HCT116 (cell line): Measurements from ENCODE around the gene HTR3B. TPM values are rescaled to one million over a fixed set of nuclear protein-coding genes. Genes with fewer than 3 reads are reported as not detected.

Experiments
- ATAC-seq: fragments of 200-7000 bp; cut with Tn5 transposase; 2 replicates; pipeline ENCODE4 v1.9.1; 2020; ENCODE audit warnings: mild to moderate bottlenecking, moderate library complexity
- BruUV-seq: library from RNA; stranded (reverse); fragments of 400-500 nt; replicated peaks from 2 replicates; lab custom pipeline; 2021; lab: Mats Ljungman, UMichigan
- CTCF ChIA-PET: fragments of 300-600 bp; sonication (Branson Sonifier 250); formaldehyde crosslinking; loops from one replicate; lab custom pipeline; 2021; ENCODE audit warnings: antibody characterized with exemption; lab: Charles Lee
- POLR2A ChIA-PET: fragments of 300-600, 350-600 bp; sonication (Branson Sonifier 250); formaldehyde crosslinking; loops from one replicate; lab custom pipeline; 2021; ENCODE audit warnings: antibody characterized with exemption; lab: Charles Lee
- RAD21 ChIA-PET, 2 experiments: fragments of 300-600 bp; sonication (Branson Sonifier 250); formaldehyde crosslinking; loops; one replicate each; lab custom pipeline; 2023; ENCODE audit warnings: low total read pairs in 2 of 2; ENCODE audit not compliant: uncharacterized antibody in 2 of 2, unreplicated experiment in 2 of 2, low non-redundant PET in 1 of 2; lab: Charles Lee
- DNase-seq: peaks from one replicate; pipeline ENCODE4 v3.0.0-alpha.2; 2010; ENCODE audit warnings: low read depth, low spot score
- H2AFZ ChIP-seq: fragments of 200-600 bp; shearing (Covaris generic), sonication (generic); 2 replicates; pipeline ENCODE4 v1.6.1; 2017; ENCODE audit warnings: low read depth, mixed run types, mixed read lengths, antibody characterized with exemption, low read length; ENCODE audit not compliant: poor library complexity, severe bottlenecking
- H3K27ac ChIP-seq: 2 replicates; pipeline ENCODE4 v1.5.1; 2012; ENCODE audit warnings: low read depth, low read length
- H3K27me3 ChIP-seq: fragments of 200-600 bp; sonication (generic); 2 replicates; pipeline ENCODE4 v1.6.1; 2016; ENCODE audit warnings: mixed run types, low read length, mixed read lengths; ENCODE audit not compliant: insufficient read depth
- H3K36me3 ChIP-seq, 2 experiments: fragments of 200-500 bp in 1 of 2; fragments of 200-600 bp in 1 of 2; sonication (Bioruptor generic) in 1 of 2; sonication (generic) in 1 of 2; 2 replicates each; pipeline versions ENCODE4 v1.5.1 to v1.6.1; 2014 to 2016; ENCODE audit warnings: low read length in 2 of 2, inconsistent platforms in 1 of 2, mixed read lengths in 1 of 2, mixed run types in 1 of 2; ENCODE audit not compliant: insufficient read depth in 2 of 2, control insufficient read depth in 1 of 2
- H3K4me1 ChIP-seq, 2 experiments: fragments of 200-600 bp in 1 of 2; sonication (generic) in 1 of 2; 2 replicates each; pipeline versions ENCODE4 v1.5.1 to v1.6.1; 2012 to 2017; ENCODE audit warnings: low read length in 2 of 2, inconsistent platforms in 1 of 2, mild to moderate bottlenecking in 1 of 2, mixed read lengths in 1 of 2, mixed run types in 1 of 2, moderate library complexity in 1 of 2; ENCODE audit not compliant: insufficient read depth in 2 of 2, control insufficient read depth in 1 of 2
- H3K4me2 ChIP-seq: fragments of 200-600 bp; sonication (generic); 2 replicates; pipeline ENCODE4 v1.6.1; 2017; ENCODE audit warnings: mixed run types, low read length, mixed read lengths
- H3K4me3 ChIP-seq, 2 experiments: fragments of 200-600 bp in 1 of 2; sonication (generic) in 1 of 2; replicated peaks in 1 of 2; 2 replicates each; pipeline ENCODE4 v1.5.1; 2011 to 2016; ENCODE audit warnings: low read length in 2 of 2, control low read depth in 1 of 2, low read depth in 1 of 2, mild to moderate bottlenecking in 1 of 2, mixed read lengths in 1 of 2, mixed run types in 1 of 2
- H3K79me2 ChIP-seq: fragments of 200-600 bp; sonication (generic); 2 replicates; pipeline ENCODE4 v1.6.1; 2017; ENCODE audit warnings: mild to moderate bottlenecking, mixed run types, low read length, moderate library complexity, mixed read lengths; ENCODE audit not compliant: insufficient read depth
- H3K9ac ChIP-seq: fragments of 200-600 bp; sonication (generic); 2 replicates; pipeline ENCODE4 v1.6.1; 2016; ENCODE audit warnings: low read length, mixed read lengths
- H3K9me2 ChIP-seq: fragments of 200-600 bp; sonication (generic), shearing (Covaris generic); 2 replicates; pipeline ENCODE4 v1.6.1; 2017; ENCODE audit warnings: mixed run types, mild to moderate bottlenecking, moderate library complexity; ENCODE audit not compliant: insufficient read depth
- H3K9me3 ChIP-seq, 2 experiments: fragments of 200-500 bp in 1 of 2; fragments of 200-600 bp in 1 of 2; sonication (Bioruptor generic) in 1 of 2; sonication (generic) in 1 of 2; 2 replicates each; pipeline ENCODE4 v1.6.1; 2014 to 2017; ENCODE audit warnings: low read length in 2 of 2, mixed read lengths in 2 of 2, inconsistent platforms in 1 of 2, low read depth in 1 of 2, mild to moderate bottlenecking in 1 of 2, mixed run types in 1 of 2, moderate library complexity in 1 of 2; ENCODE audit not compliant: control insufficient read depth in 1 of 2, insufficient read depth in 1 of 2
- H4K20me1 ChIP-seq: fragments of 200-600 bp; sonication (generic), shearing (Covaris generic); 2 replicates; pipeline ENCODE4 v1.6.1; 2017; ENCODE audit warnings: mixed run types, mild to moderate bottlenecking, moderate library complexity; ENCODE audit not compliant: insufficient read depth
- CEBPB ChIP-seq: IDR thresholded peaks from 2 replicates; pipeline ENCODE4 v1.6.1; 2012; ENCODE audit warnings: low read depth
- EZH2 ChIP-seq: fragments of 200-600 bp; sonication (generic); IDR thresholded peaks from 2 replicates; pipeline ENCODE4 v1.6.1; 2017; ENCODE audit warnings: antibody characterized with exemption, mixed run types
- EZH2phosphoT487 ChIP-seq: fragments of 200-600 bp; IDR thresholded peaks from 2 replicates; pipeline ENCODE4 v1.6.1; 2018; ENCODE audit warnings: antibody characterized with exemption, borderline replicate concordance
- FOSL1 ChIP-seq: IDR thresholded peaks from 2 replicates; pipeline ENCODE4 v1.6.1; 2012; ENCODE audit warnings: low read depth
- JUND ChIP-seq: IDR thresholded peaks from 2 replicates; pipeline ENCODE4 v1.6.1; 2012
- POLR2A ChIP-seq: IDR thresholded peaks from 2 replicates; pipeline ENCODE4 v1.7.0; 2011; ENCODE audit warnings: borderline replicate concordance; ENCODE audit not compliant: insufficient read depth, insufficient read length; ENCODE audit errors: extremely low read depth
- POLR2AphosphoS5 ChIP-seq: IDR thresholded peaks from 2 replicates; pipeline ENCODE4 v1.6.1; 2011; ENCODE audit warnings: mild to moderate bottlenecking, low read depth, low read length, moderate library complexity
- RAD21 ChIP-seq: IDR thresholded peaks from 2 replicates; pipeline ENCODE4 v1.6.1; 2012; ENCODE audit warnings: low read depth, mild to moderate bottlenecking
- SP1 ChIP-seq: IDR thresholded peaks from 2 replicates; pipeline ENCODE4 v1.6.1; 2012; ENCODE audit warnings: low read depth
- SRF ChIP-seq: IDR thresholded peaks from 2 replicates; pipeline ENCODE4 v1.6.1; 2012; ENCODE audit warnings: low read depth
- ZFX ChIP-seq: fragments of 450-650 bp; IDR thresholded peaks from 2 replicates; pipeline ENCODE4 v1.6.1; 2017
- ZNF274 ChIP-seq: fragments of 200-500 bp; sonication (Bioruptor generic); IDR thresholded peaks from 2 replicates; pipeline ENCODE4 v1.6.1; 2014; ENCODE audit warnings: mild to moderate bottlenecking, low read depth, low read length, inconsistent platforms
- intact Hi-C: fragments of 100-400 bp; cut with micrococcal nuclease; formaldehyde crosslinking; loops from 2 replicates; pipeline ENCODE4 v1.10.0; 2022
- total RNA-seq: library from RNA; stranded (reverse); gene quantifications from one replicate; pipeline ENCODE4 v1.2.1, GENCODE V29; 2021; ENCODE audit not compliant: unreplicated experiment
- TF ChIP-seq, protein P1 (sequence below): IDR thresholded peaks from 2 replicates; pipeline ENCODE4 v1.6.1; 2012
- TF ChIP-seq, protein P2 (sequence below), 3 experiments: fragments of 200-600 bp in 1 of 3; sonication (generic) in 1 of 3; IDR thresholded peaks in 2 of 3; conservative IDR thresholded peaks in 1 of 3; 2 replicates each; pipeline ENCODE4 v1.5.1; 2012 to 2017; ENCODE audit warnings: low read depth in 2 of 3, low read length in 2 of 3, antibody characterized with exemption in 1 of 3, borderline replicate concordance in 1 of 3, control low read depth in 1 of 3, mild to moderate bottlenecking in 1 of 3, mixed read lengths in 1 of 3, mixed run types in 1 of 3, moderate library complexity in 1 of 3; ENCODE audit not compliant: insufficient read depth in 1 of 3

The HTR3B gene
- total RNA-seq, 1 experiment from 2014 or later = not detected

DNA sequence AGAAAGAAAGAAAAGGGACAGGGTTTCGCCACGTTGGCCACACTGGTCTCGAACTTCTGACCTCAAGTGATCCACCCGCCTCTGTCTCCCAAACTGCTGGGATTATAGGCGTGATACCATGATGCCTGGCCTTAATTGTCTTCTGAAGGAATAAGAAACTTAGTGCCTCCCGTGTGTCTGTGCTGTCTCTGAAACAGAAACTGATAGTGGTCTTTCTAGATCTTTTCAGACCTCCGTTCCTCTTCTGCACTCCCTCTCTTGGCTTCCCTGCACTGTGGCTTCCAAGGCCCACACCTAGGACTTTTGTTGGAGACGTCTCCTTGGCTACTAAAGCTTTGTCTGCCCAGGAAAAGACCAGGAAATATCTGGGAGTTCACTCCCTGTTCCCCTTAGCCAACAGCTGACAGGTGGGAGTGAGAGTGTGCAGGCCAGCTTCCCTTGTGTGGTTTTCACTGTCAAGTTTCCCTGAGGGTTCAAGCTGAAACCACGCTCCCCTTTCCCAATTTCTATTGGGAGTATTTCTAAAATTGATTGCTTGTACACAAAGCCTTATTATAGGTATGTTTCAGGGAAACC lies 10.1 kb upstream of the HTR3B start:
- TF ChIP-seq ZNF274 (no peak), SP1 (no peak), SRF (no peak), EZH2phosphoT487 (no peak), RAD21 (no peak), FOSL1 (no peak), CEBPB (no peak)
- TF ChIP-seq, protein P1, sequence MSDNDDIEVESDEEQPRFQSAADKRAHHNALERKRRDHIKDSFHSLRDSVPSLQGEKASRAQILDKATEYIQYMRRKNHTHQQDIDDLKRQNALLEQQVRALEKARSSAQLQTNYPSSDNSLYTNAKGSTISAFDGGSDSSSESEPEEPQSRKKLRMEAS = no peak
- H3K9ac ChIP-seq = no peak overlapping the region
- H3K4me3 ChIP-seq = no peak overlapping the region
- H2AFZ ChIP-seq = no peak overlapping the region
- no peaks in the 10 kb centered on the region for H3K79me2 ChIP-seq
- H3K4me1 ChIP-seq = no peaks in the 10 kb centered on the region
- no peak for DNase-seq
- no TSS peak for BruUV-seq
- no peak overlapping the region for H3K4me2 ChIP-seq
- H3K9me2 ChIP-seq = no peaks in the 10 kb centered on the region
- ATAC-seq = no peak
- no peak overlapping the region for H3K27ac ChIP-seq
- POLR2A ChIA-PET = no interaction called here
- H3K36me3 ChIP-seq = no peaks in the 10 kb centered on the region
- 0 out of 2 replicates have a peak, but pooled peaks cover 5% of the 10 kb centered on the region for H3K27me3 ChIP-seq
- intact Hi-C loops = no loop called here
- RAD21 ChIA-PET = no interaction called here
- H3K9me3 ChIP-seq = no peaks in the 10 kb centered on the region
- CTCF ChIA-PET = interaction anchor here (2.7 to 4.4 kb wide), 2 partner anchors 12 to 367 kb away, joined by 38 to 72 read pairs; partner anchors contain the start of gene HTR3B
- H4K20me1 ChIP-seq = no peaks in the 10 kb centered on the region

DNA sequence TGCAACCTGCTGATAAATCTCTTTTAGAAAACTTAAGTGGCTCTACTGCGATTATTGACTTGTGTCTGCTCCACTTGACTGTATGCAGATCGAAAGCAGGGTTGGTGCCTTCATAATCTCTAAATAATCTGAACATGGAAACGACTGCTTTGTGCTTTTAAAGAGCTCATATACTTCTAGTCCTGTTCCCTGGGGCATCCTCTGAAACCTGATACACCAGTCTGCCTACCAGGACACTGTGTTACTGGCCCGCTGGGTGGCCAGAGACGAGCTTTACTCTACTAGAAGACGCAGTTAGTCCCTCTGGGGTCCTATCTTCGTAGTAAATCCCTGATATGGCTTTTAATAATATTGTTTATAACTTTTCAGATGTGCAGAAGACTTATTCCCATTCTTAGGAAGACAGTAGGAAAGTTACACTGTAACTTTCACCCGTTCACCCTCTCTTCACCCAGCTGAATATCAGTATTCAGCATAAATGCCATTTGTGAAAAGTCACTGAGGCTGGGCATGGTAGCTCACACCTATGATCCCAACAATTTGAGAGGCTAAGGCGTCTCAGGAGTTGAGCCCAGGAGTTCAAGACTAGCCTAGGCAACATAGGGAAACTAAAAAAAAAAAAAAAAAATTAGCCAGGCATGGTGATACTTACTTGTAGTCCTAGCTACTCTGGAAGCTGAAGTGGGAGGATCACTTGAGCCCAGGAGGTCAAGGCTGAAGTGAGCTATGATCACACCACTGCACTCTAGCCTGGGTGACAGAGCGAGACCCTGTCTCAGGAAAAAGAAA lies 9.0 kb upstream of the HTR3B start:
- Histone ChIP-seq H3K4me2 (no peak overlapping the region), H3K9ac (no peak overlapping the region), H3K9me3 (no peaks in the 10 kb centered on the region), H4K20me1 (no peaks in the 10 kb centered on the region), H3K4me1 (no peaks in the 10 kb centered on the region), H3K9me2 (no peaks in the 10 kb centered on the region), H3K27me3 (0 out of 2 replicates have a peak, but pooled peaks cover 5% of the 10 kb centered on the region), H3K79me2 (no peaks in the 10 kb centered on the region), H3K4me3 (no peak overlapping the region), H3K27ac (no peak overlapping the region), H2AFZ (peak overlapping the region; percentile 45), H3K36me3 (no peaks in the 10 kb centered on the region)
- no TSS peak for BruUV-seq
- POLR2A ChIA-PET = interaction anchor here (1.1 kb wide), 1 partner anchor 20 kb away, joined by 3 read pairs; the partner anchor contains the start of gene USP28
- DNase-seq = no peak
- CTCF ChIA-PET = interaction anchor here (0.6 to 4.4 kb wide), 15 partner anchors 11 to 372 kb away, joined by 3 to 72 read pairs (median 5); partner anchors contain the start of genes HTR3A, HTR3B and USP28
- intact Hi-C loops = loop anchor here (1.0 to 5.0 kb wide), 5 partner anchors 82 to 367 kb away; partner anchors contain the start of gene HTR3A
- ATAC-seq = peak; percentile 35
- RAD21 ChIA-PET = interaction anchor here (0.7 to 2.0 kb wide), 4 partner anchors 60 to 366 kb away, joined by 4 to 10 read pairs (median 6); partner anchors contain the start of gene HTR3A (in 1 of the 2)
- TF ChIP-seq POLR2AphosphoS5 (no peak), FOSL1 (no peak), POLR2A (no peak), RAD21 (no peak), ZNF274 (no peak), CEBPB (no peak), ZFX (no peak), EZH2 (no peak), SRF (no peak), JUND (no peak)
- TF ChIP-seq, protein P2, sequence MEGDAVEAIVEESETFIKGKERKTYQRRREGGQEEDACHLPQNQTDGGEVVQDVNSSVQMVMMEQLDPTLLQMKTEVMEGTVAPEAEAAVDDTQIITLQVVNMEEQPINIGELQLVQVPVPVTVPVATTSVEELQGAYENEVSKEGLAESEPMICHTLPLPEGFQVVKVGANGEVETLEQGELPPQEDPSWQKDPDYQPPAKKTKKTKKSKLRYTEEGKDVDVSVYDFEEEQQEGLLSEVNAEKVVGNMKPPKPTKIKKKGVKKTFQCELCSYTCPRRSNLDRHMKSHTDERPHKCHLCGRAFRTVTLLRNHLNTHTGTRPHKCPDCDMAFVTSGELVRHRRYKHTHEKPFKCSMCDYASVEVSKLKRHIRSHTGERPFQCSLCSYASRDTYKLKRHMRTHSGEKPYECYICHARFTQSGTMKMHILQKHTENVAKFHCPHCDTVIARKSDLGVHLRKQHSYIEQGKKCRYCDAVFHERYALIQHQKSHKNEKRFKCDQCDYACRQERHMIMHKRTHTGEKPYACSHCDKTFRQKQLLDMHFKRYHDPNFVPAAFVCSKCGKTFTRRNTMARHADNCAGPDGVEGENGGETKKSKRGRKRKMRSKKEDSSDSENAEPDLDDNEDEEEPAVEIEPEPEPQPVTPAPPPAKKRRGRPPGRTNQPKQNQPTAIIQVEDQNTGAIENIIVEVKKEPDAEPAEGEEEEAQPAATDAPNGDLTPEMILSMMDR (IDR thresholded peaks at IDR 0.05 in 2 of 3, conservative IDR thresholded peaks at IDR 0.05 in 1 of 3; ENCODE audit: borderline replicate concordance in 1 of 3, insufficient read depth in 1 of 3, low read depth in 2 of 3, low read length in 2 of 3) = no peak
